ENCODE measurements around the gene MTHFD1L. TPM values are rescaled to one million over a fixed set of nuclear protein-coding genes. Genes with fewer than 3 reads are reported as not detected.

The MTHFD1L gene
- total and polyA plus RNA-seq, 9 of the 15 experiments (the other 6 are each of a cell fraction or from before 2014, with no cell fraction given): 20.9 to 128 (median 61.0) TPM

- FAIRE-seq: no peak
- no peaks in the 10 kb centered on the region; a peak in 1 of 5 replicates for H3K4me1 ChIP-seq (replicated peaks in 1 of 2; ENCODE audit: control insufficient read depth in 2 of 2, insufficient read depth in 2 of 2, low read length in 2 of 2)
- BruUV-seq (replicated peaks): no TSS peak
- H2AFZ ChIP-seq (ENCODE audit: low read depth, low read length): no peak overlapping the region
- H3K9ac ChIP-seq (ENCODE audit: insufficient read depth in 1 of 2, low read depth in 2 of 2, low read length in 2 of 2): no peak overlapping the region
- TF ChIP-seq MECOM (CRISPR knock-in tag; IDR thresholded peaks at IDR 0.05) (no peak), ZNF583 (CRISPR knock-in tag; IDR thresholded peaks at IDR 0.05) (no peak), NFE2L1 (tag; IDR thresholded peaks at IDR 0.05; ENCODE audit: borderline replicate concordance, low read depth) (no peak), CCNT2 (IDR thresholded peaks at IDR 0.05; ENCODE audit: borderline replicate concordance, extremely low read depth, insufficient read length, low read depth, low read length) (no peak), PRMT5 (CRISPR knock-in tag; IDR thresholded peaks at IDR 0.05) (no peak), CBX2 (IDR thresholded peaks at IDR 0.05; ENCODE audit: insufficient read depth, low read length, poor library complexity, severe bottlenecking) (no peak), NCOA1 (IDR thresholded peaks at IDR 0.05; ENCODE audit: low read depth) (no peak), ZBTB49 (CRISPR knock-in tag; IDR thresholded peaks at IDR 0.05; ENCODE audit: borderline replicate concordance) (no peak), YY1 (IDR thresholded peaks at IDR 0.05; ENCODE audit: borderline replicate concordance in 1 of 3, control insufficient read depth in 1 of 3, extremely low read depth in 1 of 3, insufficient read depth in 3 of 3, insufficient read length in 1 of 3, insufficient replicate concordance in 2 of 3, low read depth in 1 of 3, low read length in 2 of 3) (no peak), HINFP (tag; conservative IDR thresholded peaks at IDR 0.05; ENCODE audit: low read depth) (no peak)
- CTCF ChIA-PET (ENCODE audit: low intra/inter-chr PET ratio): no interaction called here
- 8% methylated on average over 8 of the region's 8 CpGs for WGBS (ENCODE audit: insufficient coverage, low coverage, missing lambda C conversion rate)
- no peaks in the 10 kb centered on the region for H3K9me1 ChIP-seq (ENCODE audit: control insufficient read depth, insufficient read depth, low read length)
- peaks cover 32 to 65% of the 10 kb centered on the region in 2 experiments for H3K27me3 ChIP-seq (ENCODE audit: control insufficient read depth in 2 of 2, insufficient read depth in 2 of 2, low read length in 2 of 2)
- intact Hi-C loops (cut with micrococcal nuclease) (no loop called here), in situ Hi-C loops (cut with MboI) (no loop called here)
- H3K4me3 ChIP-seq: no peak overlapping the region
- H4K20me1 ChIP-seq (replicated peaks; ENCODE audit: control insufficient read depth, insufficient read depth, low read length): no peaks in the 10 kb centered on the region; the same call in 1 of the 2 replicates
- no peaks in the 10 kb centered on the region for H3K36me3 ChIP-seq (ENCODE audit: control insufficient read depth, insufficient read depth, low read length)
- no peak for ATAC-seq
- H3K27ac ChIP-seq (ENCODE audit: extremely low read depth, low read depth, low read length): no peak overlapping the region
- no peak overlapping the region for H3K4me2 ChIP-seq (ENCODE audit: insufficient read depth, low read length)
- DNase-seq (ENCODE audit: extremely low read depth in 1 of 4, low spot score in 3 of 4): no peak
- POLR2A ChIA-PET: no interaction called here
- no peaks in the 10 kb centered on the region for H3K79me2 ChIP-seq (ENCODE audit: control insufficient read depth, insufficient read depth, low read length)
- H3K9me3 ChIP-seq (replicated peaks; ENCODE audit: control insufficient read depth, insufficient read depth, low read depth, low read length): no peaks in the 10 kb centered on the region
Observed at GRCh38 chr6:151109361-151109760, 243.9 kb downstream of the MTHFD1L start.

All from K562 (cell line).